K562 (cell line): Measurements from ENCODE around the gene HSPA1B. TPM values are rescaled to one million over a fixed set of nuclear protein-coding genes. Genes with fewer than 3 reads are reported as not detected.

Experiments used
- ARID1B ChIP-seq: fragments of 450-650 bp; IDR thresholded peaks from 2 replicates; pipeline ENCODE4 v1.6.1; 2016; ENCODE audit warnings: antibody characterized with exemption, mild to moderate bottlenecking, inconsistent platforms
- FUS ChIP-seq: fragments of 200-400 bp; formaldehyde crosslinking; optimal IDR thresholded peaks from 2 replicates; pipeline ENCODE3; 2017; ENCODE audit warnings: low read depth, low read length
- HIVEP1 ChIP-seq: fragments of 250-450 bp; sonication (Bioruptor Pico); IDR thresholded peaks from 2 replicates; pipeline ENCODE4 v1.4.0; 2020; ENCODE audit warnings: mild to moderate bottlenecking
- NR3C1 ChIP-seq: sonication (generic); formaldehyde crosslinking; IDR thresholded peaks from 2 replicates; pipeline ENCODE4 v1.8.1; 2022; ENCODE audit warnings: missing genetic modification reagents
- REST ChIP-seq, 2 experiments: fragments of 450-650 bp; formaldehyde crosslinking in 1 of 2; IDR thresholded peaks; 2 replicates each; pipeline versions ENCODE4 v1.4.0 to v1.6.1; 2014 to 2020; ENCODE audit warnings: mild to moderate bottlenecking in 2 of 2, borderline replicate concordance in 1 of 2, low read depth in 1 of 2
- ZC3H11A ChIP-seq: IDR thresholded peaks from 2 replicates; pipeline ENCODE4 v1.6.1; 2012; ENCODE audit warnings: low read depth, low read length, improper control_type of control experiment
- ZEB2 ChIP-seq: fragments of 450-650 bp; IDR thresholded peaks from 2 replicates; pipeline ENCODE4 v1.6.1; 2016
- polyA plus RNA-seq, 8 experiments: library from polyadenylated mRNA; depleted of rRNA in 4 of 8; stranded (reverse) in 5 of 8; unstranded in 3 of 8; fragments of >200 nt; fragmentation: Nextera tagmentation in 2 of 8; fragmentation: Illumina TruSeq in 1 of 8; extraction: Ambion mirVana in 2 of 8; extraction: Trizol in 1 of 8; gene quantifications; 2 replicates each; pipeline versions ENCODE4 v1.2.1 to v1.2.3, GENCODE V29; 2011 to 2014; ENCODE audit warnings: inconsistent platforms in 1 of 8, missing spikeins in 1 of 8
- total RNA-seq, 7 experiments: library from RNA; depleted of rRNA in 6 of 7; stranded (reverse); fragments of >200 nt in 6 of 7; fragmentation: Illumina TruSeq in 2 of 7; extraction: Trizol in 2 of 7; gene quantifications; 2 replicates each; pipeline versions ENCODE4 v1.2.1 to v1.2.3, GENCODE V29; 2011 to 2021; ENCODE audit warnings: low replicate concordance in 1 of 7
- TF ChIP-seq, protein P1 (sequence below), 2 experiments: fragments of 450-650 bp; IDR thresholded peaks; 2 replicates each; pipeline ENCODE4 v1.6.1; 2018; ENCODE audit warnings: mild to moderate bottlenecking in 2 of 2, low read depth in 1 of 2; ENCODE audit not compliant: partially characterized antibody in 2 of 2
- TF ChIP-seq, protein P2 (sequence below): sonication (generic); formaldehyde crosslinking; IDR thresholded peaks from 2 replicates; pipeline ENCODE4 v1.8.0; 2022; ENCODE audit warnings: mild to moderate bottlenecking, missing genetic modification reagents
- TF ChIP-seq, protein P3 (sequence below): sonication (generic); formaldehyde crosslinking; IDR thresholded peaks from 2 replicates; pipeline ENCODE4 v1.5.0; 2020; ENCODE audit warnings: missing genetic modification reagents
- TF ChIP-seq, protein P4 (sequence below): IDR thresholded peaks from 2 replicates; pipeline ENCODE4 v1.6.1; 2012; ENCODE audit warnings: low read depth, low read length, improper control_type of control experiment, borderline replicate concordance

The HSPA1B gene
- total and polyA plus RNA-seq, 9 of the 15 experiments (the other 6 are each of a cell fraction or from before 2014, with no cell fraction given) = 0.27 to 227 (median 51.2) TPM

- TF ChIP-seq, protein P1, sequence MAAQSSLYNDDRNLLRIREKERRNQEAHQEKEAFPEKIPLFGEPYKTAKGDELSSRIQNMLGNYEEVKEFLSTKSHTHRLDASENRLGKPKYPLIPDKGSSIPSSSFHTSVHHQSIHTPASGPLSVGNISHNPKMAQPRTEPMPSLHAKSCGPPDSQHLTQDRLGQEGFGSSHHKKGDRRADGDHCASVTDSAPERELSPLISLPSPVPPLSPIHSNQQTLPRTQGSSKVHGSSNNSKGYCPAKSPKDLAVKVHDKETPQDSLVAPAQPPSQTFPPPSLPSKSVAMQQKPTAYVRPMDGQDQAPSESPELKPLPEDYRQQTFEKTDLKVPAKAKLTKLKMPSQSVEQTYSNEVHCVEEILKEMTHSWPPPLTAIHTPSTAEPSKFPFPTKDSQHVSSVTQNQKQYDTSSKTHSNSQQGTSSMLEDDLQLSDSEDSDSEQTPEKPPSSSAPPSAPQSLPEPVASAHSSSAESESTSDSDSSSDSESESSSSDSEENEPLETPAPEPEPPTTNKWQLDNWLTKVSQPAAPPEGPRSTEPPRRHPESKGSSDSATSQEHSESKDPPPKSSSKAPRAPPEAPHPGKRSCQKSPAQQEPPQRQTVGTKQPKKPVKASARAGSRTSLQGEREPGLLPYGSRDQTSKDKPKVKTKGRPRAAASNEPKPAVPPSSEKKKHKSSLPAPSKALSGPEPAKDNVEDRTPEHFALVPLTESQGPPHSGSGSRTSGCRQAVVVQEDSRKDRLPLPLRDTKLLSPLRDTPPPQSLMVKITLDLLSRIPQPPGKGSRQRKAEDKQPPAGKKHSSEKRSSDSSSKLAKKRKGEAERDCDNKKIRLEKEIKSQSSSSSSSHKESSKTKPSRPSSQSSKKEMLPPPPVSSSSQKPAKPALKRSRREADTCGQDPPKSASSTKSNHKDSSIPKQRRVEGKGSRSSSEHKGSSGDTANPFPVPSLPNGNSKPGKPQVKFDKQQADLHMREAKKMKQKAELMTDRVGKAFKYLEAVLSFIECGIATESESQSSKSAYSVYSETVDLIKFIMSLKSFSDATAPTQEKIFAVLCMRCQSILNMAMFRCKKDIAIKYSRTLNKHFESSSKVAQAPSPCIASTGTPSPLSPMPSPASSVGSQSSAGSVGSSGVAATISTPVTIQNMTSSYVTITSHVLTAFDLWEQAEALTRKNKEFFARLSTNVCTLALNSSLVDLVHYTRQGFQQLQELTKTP (IDR thresholded peaks at IDR 0.05; ENCODE audit: low read depth in 1 of 2, partially characterized antibody in 2 of 2) = no peak
- no peak for TF ChIP-seq ZC3H11A
- no peak for TF ChIP-seq HIVEP1 (CRISPR knock-in tag)
- TF ChIP-seq, protein P2, sequence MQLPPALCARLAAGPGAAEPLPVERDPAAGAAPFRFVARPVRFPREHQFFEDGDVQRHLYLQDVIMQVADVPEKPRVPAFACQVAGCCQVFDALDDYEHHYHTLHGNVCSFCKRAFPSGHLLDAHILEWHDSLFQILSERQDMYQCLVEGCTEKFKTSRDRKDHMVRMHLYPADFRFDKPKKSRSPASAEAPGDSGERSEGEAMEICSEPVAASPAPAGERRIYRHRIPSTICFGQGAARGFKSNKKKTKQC = peak; percentile 92
- TF ChIP-seq ARID1B = no peak
- TF ChIP-seq, protein P3, sequence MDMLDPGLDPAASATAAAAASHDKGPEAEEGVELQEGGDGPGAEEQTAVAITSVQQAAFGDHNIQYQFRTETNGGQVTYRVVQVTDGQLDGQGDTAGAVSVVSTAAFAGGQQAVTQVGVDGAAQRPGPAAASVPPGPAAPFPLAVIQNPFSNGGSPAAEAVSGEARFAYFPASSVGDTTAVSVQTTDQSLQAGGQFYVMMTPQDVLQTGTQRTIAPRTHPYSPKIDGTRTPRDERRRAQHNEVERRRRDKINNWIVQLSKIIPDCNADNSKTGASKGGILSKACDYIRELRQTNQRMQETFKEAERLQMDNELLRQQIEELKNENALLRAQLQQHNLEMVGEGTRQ (CRISPR knock-in tag) = no peak
- no peak for TF ChIP-seq FUS
- peak; percentile 32; the same call in 1 of the 2 replicates for TF ChIP-seq ZEB2
- no peak for TF ChIP-seq NR3C1 (CRISPR knock-in tag)
- TF ChIP-seq, protein P4, sequence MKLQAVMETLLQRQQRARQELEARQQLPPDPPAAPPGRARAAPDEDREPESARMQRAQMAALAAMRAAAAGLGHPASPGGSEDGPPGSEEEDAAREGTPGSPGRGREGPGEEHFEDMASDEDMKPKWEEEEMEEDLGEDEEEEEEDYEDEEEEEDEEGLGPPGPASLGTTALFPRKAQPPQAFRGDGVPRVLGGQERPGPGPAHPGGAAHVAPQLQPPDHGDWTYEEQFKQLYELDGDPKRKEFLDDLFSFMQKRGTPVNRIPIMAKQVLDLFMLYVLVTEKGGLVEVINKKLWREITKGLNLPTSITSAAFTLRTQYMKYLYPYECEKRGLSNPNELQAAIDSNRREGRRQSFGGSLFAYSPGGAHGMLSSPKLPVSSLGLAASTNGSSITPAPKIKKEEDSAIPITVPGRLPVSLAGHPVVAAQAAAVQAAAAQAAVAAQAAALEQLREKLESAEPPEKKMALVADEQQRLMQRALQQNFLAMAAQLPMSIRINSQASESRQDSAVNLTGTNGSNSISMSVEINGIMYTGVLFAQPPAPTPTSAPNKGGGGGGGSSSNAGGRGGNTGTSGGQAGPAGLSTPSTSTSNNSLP = no peak
- TF ChIP-seq REST (IDR thresholded peaks at IDR 0.05; ENCODE audit: borderline replicate concordance) = no peak
- TF ChIP-seq REST (CRISPR knock-in tag; IDR thresholded peaks at IDR 0.05; ENCODE audit: low read depth) = 0 out of 2 replicates have a peak, but pooled peaks have one; percentile 33
Measured at GRCh38 chr6:31794866-31795615, 32.5 kb upstream of the HSPA1B start (continued).
